HepG2 (cell line): ENCODE measurements around the gene NKD1. TPM values are rescaled to one million over a fixed set of nuclear protein-coding genes. Genes with fewer than 3 reads are reported as not detected.
A peak's percentile ranks its signal among the peaks of the same experiment; 100 is the strongest.

Source experiments
- AGO2 ChIP-seq: fragments of 200-400 bp; formaldehyde crosslinking; optimal IDR thresholded peaks from 2 replicates; pipeline ENCODE3; 2017; ENCODE audit warnings: mild to moderate bottlenecking, low read depth, low read length, moderate library complexity
- BORCS8-MEF2B ChIP-seq: sonication (generic); formaldehyde crosslinking; IDR thresholded peaks from 2 replicates; pipeline ENCODE4 v1.8.0; 2022; ENCODE audit warnings: mild to moderate bottlenecking, missing genetic modification reagents
- HES4 ChIP-seq: sonication (generic); formaldehyde crosslinking; IDR thresholded peaks from 2 replicates; pipeline ENCODE4 v1.9.0; 2021; ENCODE audit warnings: mild to moderate bottlenecking, missing genetic modification reagents, borderline replicate concordance
- SMARCC2 ChIP-seq: fragments of 450-650 bp; IDR thresholded peaks from 2 replicates; pipeline ENCODE4 v1.6.1; 2017; ENCODE audit warnings: antibody characterized with exemption, mild to moderate bottlenecking
- SNAPC2 ChIP-seq: sonication (generic); formaldehyde crosslinking; IDR thresholded peaks from 2 replicates; pipeline ENCODE4 v1.8.1; 2022; ENCODE audit warnings: mild to moderate bottlenecking, missing genetic modification reagents
- SRF ChIP-seq: IDR thresholded peaks from 2 replicates; pipeline ENCODE4 v1.6.1; 2011; ENCODE audit warnings: mild to moderate bottlenecking, low read depth, low read length, moderate library complexity
- TSC22D2 ChIP-seq: sonication (generic); formaldehyde crosslinking; IDR thresholded peaks from 2 replicates; pipeline ENCODE4 v1.5.1; 2020; ENCODE audit warnings: missing genetic modification reagents, mild to moderate bottlenecking, borderline replicate concordance
- ZFP36 ChIP-seq: fragments of 150-350 bp; IDR thresholded peaks from 2 replicates; pipeline ENCODE4 v1.6.1; 2018; ENCODE audit warnings: borderline replicate concordance, low read length, low read depth; ENCODE audit not compliant: partially characterized antibody
- ZNF230 ChIP-seq: sonication (generic); formaldehyde crosslinking; IDR thresholded peaks from 2 replicates; pipeline ENCODE4 v1.4.0; 2020; ENCODE audit warnings: mild to moderate bottlenecking, missing genetic modification reagents
- ZNF296 ChIP-seq: sonication (generic); formaldehyde crosslinking; conservative IDR thresholded peaks from 2 replicates; pipeline ENCODE4 v1.5.0; 2020; ENCODE audit warnings: mild to moderate bottlenecking, missing genetic modification reagents
- ZNF30 ChIP-seq: sonication (generic); formaldehyde crosslinking; IDR thresholded peaks from 2 replicates; pipeline ENCODE4 v1.5.0; 2020; ENCODE audit warnings: mild to moderate bottlenecking, missing genetic modification reagents
- ZNF7 ChIP-seq: IDR thresholded peaks from 2 replicates; pipeline ENCODE4 v1.6.1; 2016; ENCODE audit warnings: missing biosample characterization, missing genetic modification reagents
- ZNF746 ChIP-seq: sonication (generic); formaldehyde crosslinking; IDR thresholded peaks from 2 replicates; pipeline ENCODE4 v1.8.0; 2022; ENCODE audit warnings: mild to moderate bottlenecking, missing genetic modification reagents
- ZNF775 ChIP-seq: sonication (generic); formaldehyde crosslinking; IDR thresholded peaks from 2 replicates; pipeline ENCODE4 v1.4.0; 2020; ENCODE audit warnings: missing genetic modification reagents, mild to moderate bottlenecking, moderate library complexity, borderline replicate concordance
- ZSCAN25 ChIP-seq: sonication (generic); formaldehyde crosslinking; IDR thresholded peaks from 2 replicates; pipeline ENCODE4 v1.8.0; 2022; ENCODE audit warnings: mild to moderate bottlenecking, missing genetic modification reagents
- polyA plus RNA-seq, 8 experiments: library from polyadenylated mRNA; depleted of rRNA in 3 of 8; stranded (reverse) in 7 of 8; unstranded in 1 of 8; fragments of >200 nt; fragmentation: Illumina TruSeq in 4 of 8; extraction: Trizol in 4 of 8; gene quantifications; 2 replicates each; pipeline versions ENCODE4 v1.2.1 to v1.2.3, GENCODE V29; 2011 to 2016; ENCODE audit warnings: low read depth in 4 of 8, missing spikeins in 1 of 8, mixed read lengths in 1 of 8; ENCODE audit not compliant: insufficient read depth in 1 of 8
- total RNA-seq, 5 experiments: library from RNA; depleted of rRNA; stranded (reverse); fragments of >200 nt; fragmentation: Illumina TruSeq; extraction: Trizol; gene quantifications; 2 replicates each; pipeline ENCODE4 v1.2.3, GENCODE V29; 2016; ENCODE audit warnings: low read depth in 1 of 5
- TF ChIP-seq, protein P1 (sequence below): sonication (generic); formaldehyde crosslinking; IDR thresholded peaks from 2 replicates; pipeline ENCODE4 v1.4.0; 2020; ENCODE audit warnings: missing genetic modification reagents
- TF ChIP-seq, protein P2 (sequence below): sonication (generic); formaldehyde crosslinking; IDR thresholded peaks from 2 replicates; pipeline ENCODE4 v1.4.0; 2020; ENCODE audit warnings: mild to moderate bottlenecking, missing genetic modification reagents
- TF ChIP-seq, protein P3 (sequence below): IDR thresholded peaks from 2 replicates; pipeline ENCODE4 v1.6.1; 2016; ENCODE audit warnings: missing compliant biosample characterization, missing genetic modification reagents, borderline replicate concordance
- TF ChIP-seq, protein P4 (sequence below): sonication (generic); formaldehyde crosslinking; IDR thresholded peaks from 2 replicates; pipeline ENCODE4 v1.4.0; 2020; ENCODE audit warnings: missing genetic modification reagents
- TF ChIP-seq, protein P5 (sequence below): sonication (generic); formaldehyde crosslinking; IDR thresholded peaks from 2 replicates; pipeline ENCODE4 v1.4.0; 2020; ENCODE audit warnings: missing genetic modification reagents

NKD1 gene
- total and polyA plus RNA-seq, 2 of the 13 experiments (the other 11 are each of a cell fraction or from before 2014, with no cell fraction given) = 70.4 to 121 TPM

DNA sequence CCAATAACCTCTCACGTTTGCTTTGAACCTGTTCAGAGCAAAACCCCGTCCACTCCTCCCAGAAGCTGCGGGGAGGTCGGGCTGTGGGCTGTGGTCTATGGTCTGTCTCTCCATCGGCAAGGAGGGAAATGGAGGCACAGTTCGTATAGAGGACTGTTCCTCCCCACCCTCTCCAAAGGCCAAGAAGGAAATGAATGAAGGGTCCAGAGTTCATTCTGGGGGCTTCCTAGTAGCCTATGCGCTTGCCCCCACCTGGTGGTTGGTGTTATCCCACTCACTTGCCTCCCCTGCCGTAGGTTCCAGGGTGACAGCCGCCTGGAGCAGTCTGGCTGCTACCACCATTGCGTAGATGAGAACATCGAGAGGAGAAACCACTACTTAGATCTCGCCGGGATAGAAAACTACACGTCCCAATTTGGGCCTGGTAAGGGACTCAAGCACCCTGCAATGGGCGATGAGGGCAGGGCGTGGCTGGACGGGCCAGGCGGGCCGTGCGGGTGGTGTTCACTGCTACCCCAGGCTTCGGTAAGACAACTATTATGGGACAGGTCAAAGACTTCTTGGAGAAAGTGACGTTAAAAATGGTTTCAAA is 83.9 kb downstream of the NKD1 start (continued):
- TF ChIP-seq ZNF296 (CRISPR knock-in tag) (no peak), TSC22D2 (CRISPR knock-in tag) (no peak), ZFP36 (no peak), ZNF746 (no peak), ZNF230 (CRISPR knock-in tag) (no peak), BORCS8-MEF2B (CRISPR knock-in tag) (no peak), HES4 (CRISPR knock-in tag) (no peak), ZNF30 (CRISPR knock-in tag) (no peak), SNAPC2 (CRISPR knock-in tag) (0 out of 2 replicates have a peak, but pooled peaks have one; percentile 17), ZNF7 (CRISPR knock-in tag) (no peak), ZSCAN25 (CRISPR knock-in tag) (no peak), SMARCC2 (no peak), SRF (no peak), ZNF775 (CRISPR knock-in tag) (no peak), AGO2 (peak; percentile 97)
- TF ChIP-seq, protein P1, sequence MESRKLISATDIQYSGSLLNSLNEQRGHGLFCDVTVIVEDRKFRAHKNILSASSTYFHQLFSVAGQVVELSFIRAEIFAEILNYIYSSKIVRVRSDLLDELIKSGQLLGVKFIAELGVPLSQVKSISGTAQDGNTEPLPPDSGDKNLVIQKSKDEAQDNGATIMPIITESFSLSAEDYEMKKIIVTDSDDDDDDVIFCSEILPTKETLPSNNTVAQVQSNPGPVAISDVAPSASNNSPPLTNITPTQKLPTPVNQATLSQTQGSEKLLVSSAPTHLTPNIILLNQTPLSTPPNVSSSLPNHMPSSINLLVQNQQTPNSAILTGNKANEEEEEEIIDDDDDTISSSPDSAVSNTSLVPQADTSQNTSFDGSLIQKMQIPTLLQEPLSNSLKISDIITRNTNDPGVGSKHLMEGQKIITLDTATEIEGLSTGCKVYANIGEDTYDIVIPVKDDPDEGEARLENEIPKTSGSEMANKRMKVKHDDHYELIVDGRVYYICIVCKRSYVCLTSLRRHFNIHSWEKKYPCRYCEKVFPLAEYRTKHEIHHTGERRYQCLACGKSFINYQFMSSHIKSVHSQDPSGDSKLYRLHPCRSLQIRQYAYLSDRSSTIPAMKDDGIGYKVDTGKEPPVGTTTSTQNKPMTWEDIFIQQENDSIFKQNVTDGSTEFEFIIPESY (CRISPR knock-in tag) = no peak
- TF ChIP-seq, protein P2, sequence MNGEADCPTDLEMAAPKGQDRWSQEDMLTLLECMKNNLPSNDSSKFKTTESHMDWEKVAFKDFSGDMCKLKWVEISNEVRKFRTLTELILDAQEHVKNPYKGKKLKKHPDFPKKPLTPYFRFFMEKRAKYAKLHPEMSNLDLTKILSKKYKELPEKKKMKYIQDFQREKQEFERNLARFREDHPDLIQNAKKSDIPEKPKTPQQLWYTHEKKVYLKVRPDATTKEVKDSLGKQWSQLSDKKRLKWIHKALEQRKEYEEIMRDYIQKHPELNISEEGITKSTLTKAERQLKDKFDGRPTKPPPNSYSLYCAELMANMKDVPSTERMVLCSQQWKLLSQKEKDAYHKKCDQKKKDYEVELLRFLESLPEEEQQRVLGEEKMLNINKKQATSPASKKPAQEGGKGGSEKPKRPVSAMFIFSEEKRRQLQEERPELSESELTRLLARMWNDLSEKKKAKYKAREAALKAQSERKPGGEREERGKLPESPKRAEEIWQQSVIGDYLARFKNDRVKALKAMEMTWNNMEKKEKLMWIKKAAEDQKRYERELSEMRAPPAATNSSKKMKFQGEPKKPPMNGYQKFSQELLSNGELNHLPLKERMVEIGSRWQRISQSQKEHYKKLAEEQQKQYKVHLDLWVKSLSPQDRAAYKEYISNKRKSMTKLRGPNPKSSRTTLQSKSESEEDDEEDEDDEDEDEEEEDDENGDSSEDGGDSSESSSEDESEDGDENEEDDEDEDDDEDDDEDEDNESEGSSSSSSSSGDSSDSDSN (CRISPR knock-in tag) = peak; percentile 26; the same call in 1 of the 2 replicates
- TF ChIP-seq, protein P3, sequence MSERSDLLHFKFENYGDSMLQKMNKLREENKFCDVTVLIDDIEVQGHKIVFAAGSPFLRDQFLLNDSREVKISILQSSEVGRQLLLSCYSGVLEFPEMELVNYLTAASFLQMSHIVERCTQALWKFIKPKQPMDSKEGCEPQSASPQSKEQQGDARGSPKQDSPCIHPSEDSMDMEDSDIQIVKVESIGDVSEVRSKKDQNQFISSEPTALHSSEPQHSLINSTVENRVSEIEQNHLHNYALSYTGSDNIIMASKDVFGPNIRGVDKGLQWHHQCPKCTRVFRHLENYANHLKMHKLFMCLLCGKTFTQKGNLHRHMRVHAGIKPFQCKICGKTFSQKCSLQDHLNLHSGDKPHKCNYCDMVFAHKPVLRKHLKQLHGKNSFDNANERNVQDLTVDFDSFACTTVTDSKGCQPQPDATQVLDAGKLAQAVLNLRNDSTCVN (CRISPR knock-in tag) = no peak
- TF ChIP-seq, protein P4, sequence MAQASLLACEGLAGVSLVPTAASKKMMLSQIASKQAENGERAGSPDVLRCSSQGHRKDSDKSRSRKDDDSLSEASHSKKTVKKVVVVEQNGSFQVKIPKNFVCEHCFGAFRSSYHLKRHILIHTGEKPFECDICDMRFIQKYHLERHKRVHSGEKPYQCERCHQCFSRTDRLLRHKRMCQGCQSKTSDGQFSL (CRISPR knock-in tag) = no peak
- TF ChIP-seq, protein P5, sequence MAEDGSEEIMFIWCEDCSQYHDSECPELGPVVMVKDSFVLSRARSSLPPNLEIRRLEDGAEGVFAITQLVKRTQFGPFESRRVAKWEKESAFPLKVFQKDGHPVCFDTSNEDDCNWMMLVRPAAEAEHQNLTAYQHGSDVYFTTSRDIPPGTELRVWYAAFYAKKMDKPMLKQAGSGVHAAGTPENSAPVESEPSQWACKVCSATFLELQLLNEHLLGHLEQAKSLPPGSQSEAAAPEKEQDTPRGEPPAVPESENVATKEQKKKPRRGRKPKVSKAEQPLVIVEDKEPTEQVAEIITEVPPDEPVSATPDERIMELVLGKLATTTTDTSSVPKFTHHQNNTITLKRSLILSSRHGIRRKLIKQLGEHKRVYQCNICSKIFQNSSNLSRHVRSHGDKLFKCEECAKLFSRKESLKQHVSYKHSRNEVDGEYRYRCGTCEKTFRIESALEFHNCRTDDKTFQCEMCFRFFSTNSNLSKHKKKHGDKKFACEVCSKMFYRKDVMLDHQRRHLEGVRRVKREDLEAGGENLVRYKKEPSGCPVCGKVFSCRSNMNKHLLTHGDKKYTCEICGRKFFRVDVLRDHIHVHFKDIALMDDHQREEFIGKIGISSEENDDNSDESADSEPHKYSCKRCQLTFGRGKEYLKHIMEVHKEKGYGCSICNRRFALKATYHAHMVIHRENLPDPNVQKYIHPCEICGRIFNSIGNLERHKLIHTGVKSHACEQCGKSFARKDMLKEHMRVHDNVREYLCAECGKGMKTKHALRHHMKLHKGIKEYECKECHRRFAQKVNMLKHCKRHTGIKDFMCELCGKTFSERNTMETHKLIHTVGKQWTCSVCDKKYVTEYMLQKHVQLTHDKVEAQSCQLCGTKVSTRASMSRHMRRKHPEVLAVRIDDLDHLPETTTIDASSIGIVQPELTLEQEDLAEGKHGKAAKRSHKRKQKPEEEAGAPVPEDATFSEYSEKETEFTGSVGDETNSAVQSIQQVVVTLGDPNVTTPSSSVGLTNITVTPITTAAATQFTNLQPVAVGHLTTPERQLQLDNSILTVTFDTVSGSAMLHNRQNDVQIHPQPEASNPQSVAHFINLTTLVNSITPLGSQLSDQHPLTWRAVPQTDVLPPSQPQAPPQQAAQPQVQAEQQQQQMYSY (CRISPR knock-in tag) = no peak
